ENCODE data around the gene CAPN2.

Gene CAPN2

GRCh38 chr1:223761411-223761810, 49.1 kb downstream of the CAPN2 start:
- DNase-seq (ENCODE audit: low spot score): no peak

- no peak for DNase-seq (ENCODE audit: low spot score)
These were observed 50.9 kb downstream of the CAPN2 start for GRCh38 chr1:223763251-223763650.

GRCh38 chr1:223763881-223764280, 51.5 kb downstream of the CAPN2 start:
- DNase-seq (ENCODE audit: low spot score): no peak

GRCh38 chr1:223765036-223765718, 52.8 kb downstream of the CAPN2 start:
- DNase-seq (ENCODE audit: low spot score): no peak

- no peak for DNase-seq (ENCODE audit: low spot score)
These were observed 53.5 kb downstream of the CAPN2 start for GRCh38 chr1:223765719-223766340.

GRCh38 chr1:223770621-223771315, 58.4 kb downstream of the CAPN2 start:
- DNase-seq (ENCODE audit: low spot score): no peak

GRCh38 chr1:223771469-223771813, 59.1 kb downstream of the CAPN2 start:
- no peak for DNase-seq (ENCODE audit: low spot score)

- DNase-seq (ENCODE audit: low spot score): peak; percentile 21
These were observed 59.8 kb downstream of the CAPN2 start for GRCh38 chr1:223771814-223772770.

GRCh38 chr1:223772771-223773160, 60.4 kb downstream of the CAPN2 start:
- no peak for DNase-seq (ENCODE audit: low spot score)

- DNase-seq (ENCODE audit: low spot score): no peak
These were observed 61.9 kb downstream of the CAPN2 start for GRCh38 chr1:223774134-223774814.

- DNase-seq (ENCODE audit: low spot score): no peak
These were observed 62.7 kb downstream of the CAPN2 start for GRCh38 chr1:223775054-223775453.

GRCh38 chr1:223775711-223776074, 63.4 kb downstream of the CAPN2 start:
- DNase-seq (ENCODE audit: low spot score): no peak

- DNase-seq (ENCODE audit: low spot score): peak; percentile 33
These were observed 63.9 kb downstream of the CAPN2 start for GRCh38 chr1:223776075-223776814.

GRCh38 chr1:223776826-223777454, 64.6 kb downstream of the CAPN2 start:
- no peak for DNase-seq (ENCODE audit: low spot score)

GRCh38 chr1:223780318-223780717, 68.0 kb downstream of the CAPN2 start:
- no peak for DNase-seq (ENCODE audit: low spot score)

- DNase-seq (ENCODE audit: low spot score): no peak
These were observed 68.6 kb downstream of the CAPN2 start for GRCh38 chr1:223780949-223781348.

GRCh38 chr1:223783676-223784075, 71.3 kb downstream of the CAPN2 start:
- DNase-seq (ENCODE audit: low spot score): no peak

GRCh38 chr1:223784541-223784940, 72.2 kb downstream of the CAPN2 start:
- DNase-seq (ENCODE audit: low spot score): no peak

GRCh38 chr1:223785808-223786207, 73.5 kb downstream of the CAPN2 start:
- DNase-seq (ENCODE audit: low spot score): peak; percentile 59

- peak; percentile 91 for DNase-seq (ENCODE audit: low spot score)
These were observed 76.5 kb downstream of the CAPN2 start for GRCh38 chr1:223788746-223789415.
